GM13977 (cell line): ENCODE measurements around the gene MBIP.
A peak's percentile ranks its signal among the peaks of the same experiment; 100 is the strongest.

Experiments
- DNase-seq: peaks from one replicate; pipeline ENCODE4 v3.0.0; 2012; ENCODE audit warnings: low spot score
- CTCF ChIP-seq: IDR thresholded peaks from 2 replicates; pipeline ENCODE4 v1.5.1; 2012; ENCODE audit warnings: mild to moderate bottlenecking, control low read depth; ENCODE audit not compliant: insufficient read depth; ENCODE audit errors: extremely low read depth, missing control alignments
- in situ Hi-C: fragments of 300-500 bp; cut with MboI; formaldehyde crosslinking; loops from one replicate; pipeline ENCODE4 v1.12.0; 2022; ENCODE audit warnings: low sequenced_read_pairs, low pct_unique_long_range_greater_than_20kb, mixed read lengths, inconsistent platforms; ENCODE audit not compliant: unreplicated experiment

Gene MBIP

GRCh38 chr14:36315159-36315853 is 5.1 kb downstream of the MBIP start:
- in situ Hi-C loops = no loop called here
- peak; percentile 21 for DNase-seq
- TF ChIP-seq CTCF = no peak

GRCh38 chr14:36313898-36314297 is 6.5 kb downstream of the MBIP start:
- in situ Hi-C loops = no loop called here
- DNase-seq = no peak
- TF ChIP-seq CTCF = no peak

- TF ChIP-seq CTCF = no peak
- in situ Hi-C loops = no loop called here
- no peak for DNase-seq
Observed at GRCh38 chr14:36313206-36313605, 7.2 kb downstream of the MBIP start.

DNA sequence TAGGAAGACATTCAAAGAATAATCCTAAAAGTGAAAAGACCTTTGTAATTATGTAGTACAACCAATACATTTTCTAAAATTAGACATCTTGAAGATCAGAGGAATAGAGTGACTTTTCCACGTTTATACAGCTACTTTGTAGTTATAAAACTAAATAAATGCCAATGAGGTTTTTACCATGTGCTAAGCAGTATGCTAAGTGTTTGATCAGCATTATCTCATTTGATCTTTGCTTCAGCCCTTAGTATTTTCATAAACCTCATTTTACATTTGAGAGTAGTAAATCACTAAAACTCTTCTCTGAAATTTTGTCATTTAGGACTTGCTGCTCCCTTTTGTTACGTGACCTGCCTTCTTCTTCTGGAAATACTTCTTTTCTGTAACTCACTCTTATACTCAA is 13.6 kb downstream of the MBIP start:
- in situ Hi-C loops = no loop called here
- no peak for TF ChIP-seq CTCF
- no peak for DNase-seq

DNA sequence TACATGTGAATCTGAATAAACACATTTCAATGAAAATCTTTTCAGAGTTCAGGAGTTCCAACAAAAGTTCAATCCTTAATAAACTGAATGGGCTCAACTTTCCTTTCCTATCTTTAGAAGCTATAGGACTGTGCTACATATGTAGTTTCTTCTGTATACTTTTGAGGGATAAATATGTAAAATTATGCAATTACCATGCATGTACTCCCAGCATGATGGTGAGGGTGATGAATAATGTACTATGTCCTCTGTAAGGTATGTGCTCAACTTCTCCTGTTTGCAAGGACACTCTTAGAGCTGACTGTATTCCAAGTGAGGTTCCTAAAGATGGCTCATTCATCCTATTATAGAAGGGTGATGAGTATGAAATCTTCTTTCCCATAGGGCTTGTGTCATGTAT is 15.5 kb downstream of the MBIP start:
- in situ Hi-C loops = no loop called here
- no peak for DNase-seq
- TF ChIP-seq CTCF = no peak

GRCh38 chr14:36303960-36304359 is 16.5 kb downstream of the MBIP start:
- in situ Hi-C loops = no loop called here
- no peak for DNase-seq
- no peak for TF ChIP-seq CTCF

GRCh38 chr14:36302823-36303222 is 17.6 kb downstream of the MBIP start:
- in situ Hi-C loops = no loop called here
- TF ChIP-seq CTCF = no peak
- DNase-seq = no peak
